AG04450 (cell line): Measurements from ENCODE around the gene ZG16. TPM values are rescaled to one million over a fixed set of nuclear protein-coding genes. Genes with fewer than 3 reads are reported as not detected.

Experiments used
- CTCF ChIA-PET: fragments of 300-600, 350-600 bp; formaldehyde crosslinking; extraction: SDS; loops from one replicate; lab custom pipeline; 2022; ENCODE audit warnings: antibody characterized with exemption, inconsistent platforms; lab: Charles Lee
- POLR2A ChIA-PET: fragments of 350-600 bp; formaldehyde crosslinking; extraction: SDS; loops from one replicate; lab custom pipeline; 2021; ENCODE audit warnings: antibody characterized with exemption, inconsistent platforms; lab: Yijun Ruan, JAX
- DNase-seq: peaks from one replicate; pipeline ENCODE4 v3.0.0-alpha.2; 2011; ENCODE audit warnings: low read depth, low spot score
- H3K27ac ChIP-seq: one replicate; pipeline ENCODE4 v1.5.1; 2012; ENCODE audit warnings: low read depth, low read length, control low read depth
- H3K27me3 ChIP-seq: one replicate; pipeline ENCODE4 v1.6.0; 2012; ENCODE audit warnings: low read length; ENCODE audit not compliant: control insufficient read depth, insufficient read depth
- H3K4me3 ChIP-seq: 2 replicates; pipeline ENCODE4 v1.5.1; 2011; ENCODE audit warnings: mild to moderate bottlenecking, low read depth, low read length, control low read depth
- H3K9me3 ChIP-seq: 2 replicates; pipeline ENCODE4 v1.5.1; 2012; ENCODE audit warnings: low read length; ENCODE audit not compliant: control insufficient read depth, insufficient read depth
- polyA plus RNA-seq: library from polyadenylated mRNA; depleted of rRNA; stranded (reverse); fragments of >200 nt; gene quantifications from 2 replicates; pipeline ENCODE4 v1.2.3, GENCODE V29; 2011
- TF ChIP-seq, protein P1 (sequence below): IDR thresholded peaks from 2 replicates; pipeline ENCODE4 v1.5.1; 2011; ENCODE audit warnings: low read depth, low read length, control low read depth, inconsistent platforms

Gene ZG16
- polyA plus RNA-seq, 1 experiment = not detected

DNA sequence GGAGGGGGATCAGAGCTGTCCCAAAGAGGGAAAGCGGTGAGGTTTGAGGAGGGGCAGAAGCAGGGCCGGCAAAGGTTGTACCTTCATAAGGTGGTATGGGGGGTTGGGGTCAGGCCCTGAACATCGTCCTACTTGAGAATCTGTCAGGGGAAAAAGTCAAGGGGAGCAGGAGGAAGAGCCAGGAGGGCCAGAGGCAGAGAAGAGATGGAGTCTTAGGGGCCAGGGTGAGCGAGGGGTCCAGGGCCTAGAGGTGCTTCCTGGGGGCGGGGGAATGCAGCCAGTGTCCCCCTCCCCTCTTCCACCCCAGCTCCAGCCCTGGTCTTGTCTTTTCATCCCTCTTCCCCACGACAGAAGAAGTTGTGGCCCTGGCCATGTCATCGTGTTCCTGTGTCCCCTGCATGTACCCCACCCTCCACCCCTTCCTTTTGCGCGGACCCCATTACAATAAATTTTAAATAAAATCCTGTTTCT is 32.7 kb downstream of the ZG16 start:
- no peaks in the 10 kb centered on the region for H3K9me3 ChIP-seq
- ChIA-PET POLR2A (interaction anchor here (1.0 to 1.1 kb wide), 2 partner anchors 15 to 255 kb away, joined by 3 read pairs; partner anchors contain the start of gene ALDOA), CTCF (interaction anchor here (1.0 kb wide), 1 partner anchor 37 kb away, joined by 3 read pairs; no protein-coding TSS in a partner anchor)
- TF ChIP-seq, protein P1, sequence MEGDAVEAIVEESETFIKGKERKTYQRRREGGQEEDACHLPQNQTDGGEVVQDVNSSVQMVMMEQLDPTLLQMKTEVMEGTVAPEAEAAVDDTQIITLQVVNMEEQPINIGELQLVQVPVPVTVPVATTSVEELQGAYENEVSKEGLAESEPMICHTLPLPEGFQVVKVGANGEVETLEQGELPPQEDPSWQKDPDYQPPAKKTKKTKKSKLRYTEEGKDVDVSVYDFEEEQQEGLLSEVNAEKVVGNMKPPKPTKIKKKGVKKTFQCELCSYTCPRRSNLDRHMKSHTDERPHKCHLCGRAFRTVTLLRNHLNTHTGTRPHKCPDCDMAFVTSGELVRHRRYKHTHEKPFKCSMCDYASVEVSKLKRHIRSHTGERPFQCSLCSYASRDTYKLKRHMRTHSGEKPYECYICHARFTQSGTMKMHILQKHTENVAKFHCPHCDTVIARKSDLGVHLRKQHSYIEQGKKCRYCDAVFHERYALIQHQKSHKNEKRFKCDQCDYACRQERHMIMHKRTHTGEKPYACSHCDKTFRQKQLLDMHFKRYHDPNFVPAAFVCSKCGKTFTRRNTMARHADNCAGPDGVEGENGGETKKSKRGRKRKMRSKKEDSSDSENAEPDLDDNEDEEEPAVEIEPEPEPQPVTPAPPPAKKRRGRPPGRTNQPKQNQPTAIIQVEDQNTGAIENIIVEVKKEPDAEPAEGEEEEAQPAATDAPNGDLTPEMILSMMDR = no peak
- no peaks in the 10 kb centered on the region for H3K27me3 ChIP-seq
- H3K4me3 ChIP-seq = no peak overlapping the region; the same call in 1 of the 2 replicates
- peak overlapping the region; percentile 31 for H3K27ac ChIP-seq
- no peak for DNase-seq

DNA sequence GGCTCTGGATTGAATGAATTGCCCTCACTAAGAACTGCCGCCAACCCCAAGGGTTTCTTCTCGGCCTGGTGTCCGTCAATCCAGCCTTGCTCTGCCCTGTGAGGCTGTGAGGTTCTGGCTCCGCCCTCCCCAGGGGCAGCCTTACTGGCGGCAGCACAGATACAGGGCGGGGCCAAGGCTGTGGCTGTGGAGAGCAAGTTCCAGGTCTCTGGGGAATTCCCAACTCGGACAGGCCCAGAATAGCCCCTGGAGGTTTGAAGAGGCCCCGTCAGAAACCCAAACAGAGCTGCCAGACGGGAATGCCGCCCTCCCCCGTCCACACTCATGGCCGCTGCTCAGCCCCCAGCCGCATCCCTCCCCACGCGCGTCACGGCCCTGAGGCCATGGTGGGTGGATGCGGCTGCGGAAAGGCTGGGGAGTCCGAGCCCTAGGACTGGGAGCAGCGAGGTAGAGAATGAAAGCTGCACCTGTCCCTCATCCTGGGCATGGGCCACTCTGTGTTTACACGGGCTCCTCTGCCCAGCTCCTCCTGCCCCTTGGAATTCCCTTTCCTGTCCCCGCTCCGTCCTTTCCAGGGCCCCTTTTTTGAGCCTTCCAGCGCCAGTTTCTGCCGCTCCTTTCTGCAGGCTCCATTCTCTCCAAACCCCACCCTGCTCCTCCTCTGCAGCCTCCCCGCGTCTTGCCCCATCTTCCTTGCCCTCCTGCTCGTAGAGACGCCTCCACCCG is 33.3 kb downstream of the ZG16 start:
- Histone ChIP-seq H3K27me3 (no peaks in the 10 kb centered on the region), H3K4me3 (peak overlapping the region; percentile 75), H3K27ac (peak overlapping the region; percentile 84), H3K9me3 (no peaks in the 10 kb centered on the region; the same call in 1 of the 2 replicates)
- POLR2A ChIA-PET = interaction anchor here (0.6 to 1.9 kb wide), 6 partner anchors 9 to 254 kb away, joined by 3 to 11 read pairs (median 4); partner anchors contain the start of genes ALDOA and MVP
- DNase-seq = peak; percentile 95
- TF ChIP-seq, protein P1 = no peak; the same call in 1 of the 2 replicates
- CTCF ChIA-PET = interaction anchor here (2.5 kb wide), 1 partner anchor 37 kb away, joined by 9 read pairs; no protein-coding TSS in a partner anchor

DNA sequence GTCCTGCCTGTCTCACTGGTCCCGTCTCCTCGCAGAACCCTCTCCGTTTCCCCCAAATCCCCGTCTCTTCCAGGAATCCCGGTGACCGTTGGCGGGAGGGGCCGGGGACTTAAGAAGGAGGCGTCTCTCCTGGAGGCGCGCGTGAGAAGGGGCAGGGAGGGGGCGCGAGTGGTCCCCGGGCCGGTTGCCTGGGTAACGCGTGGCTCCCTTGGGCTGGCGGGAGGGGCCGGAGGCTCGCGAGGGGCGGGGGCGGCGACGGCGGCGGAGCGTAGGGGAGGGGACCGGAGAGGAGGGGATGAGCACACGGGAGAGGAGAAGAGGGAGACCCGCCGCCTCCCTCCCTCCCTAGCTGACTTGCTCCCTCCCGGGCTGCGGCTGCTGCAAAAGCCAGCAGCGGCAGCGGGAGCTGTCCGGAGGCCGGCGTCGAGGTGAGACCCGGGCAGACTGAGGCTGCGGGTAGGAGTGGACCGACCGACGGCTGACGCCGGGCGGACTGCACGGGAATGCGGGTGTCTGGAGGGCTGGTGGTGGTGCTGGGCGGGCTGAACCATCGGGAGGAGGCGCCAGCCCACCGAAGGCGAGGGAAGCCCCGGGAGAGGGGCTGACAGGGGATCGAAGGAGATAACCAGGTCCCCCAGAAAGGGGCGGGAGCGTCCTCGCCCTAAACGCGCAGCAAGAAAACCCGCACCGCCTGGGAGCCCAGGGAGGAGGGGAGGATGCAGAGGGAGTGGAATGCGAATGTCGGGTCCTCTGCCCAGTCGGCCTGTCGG is 34.0 kb downstream of the ZG16 start, which contains the start of gene PRRT2:
Gene PRRT2 (plus strand): TSS at position 298 of the 770 bp plus-strand sequence. CDS start 862 bp downstream, outside the sequence.
- TF ChIP-seq, protein P1 = no peak
- POLR2A ChIA-PET = interaction anchor here (0.6 to 1.9 kb wide), 6 partner anchors 8 to 253 kb away, joined by 3 to 11 read pairs (median 4); partner anchors contain the start of genes ALDOA, KIF22 and MVP

DNA sequence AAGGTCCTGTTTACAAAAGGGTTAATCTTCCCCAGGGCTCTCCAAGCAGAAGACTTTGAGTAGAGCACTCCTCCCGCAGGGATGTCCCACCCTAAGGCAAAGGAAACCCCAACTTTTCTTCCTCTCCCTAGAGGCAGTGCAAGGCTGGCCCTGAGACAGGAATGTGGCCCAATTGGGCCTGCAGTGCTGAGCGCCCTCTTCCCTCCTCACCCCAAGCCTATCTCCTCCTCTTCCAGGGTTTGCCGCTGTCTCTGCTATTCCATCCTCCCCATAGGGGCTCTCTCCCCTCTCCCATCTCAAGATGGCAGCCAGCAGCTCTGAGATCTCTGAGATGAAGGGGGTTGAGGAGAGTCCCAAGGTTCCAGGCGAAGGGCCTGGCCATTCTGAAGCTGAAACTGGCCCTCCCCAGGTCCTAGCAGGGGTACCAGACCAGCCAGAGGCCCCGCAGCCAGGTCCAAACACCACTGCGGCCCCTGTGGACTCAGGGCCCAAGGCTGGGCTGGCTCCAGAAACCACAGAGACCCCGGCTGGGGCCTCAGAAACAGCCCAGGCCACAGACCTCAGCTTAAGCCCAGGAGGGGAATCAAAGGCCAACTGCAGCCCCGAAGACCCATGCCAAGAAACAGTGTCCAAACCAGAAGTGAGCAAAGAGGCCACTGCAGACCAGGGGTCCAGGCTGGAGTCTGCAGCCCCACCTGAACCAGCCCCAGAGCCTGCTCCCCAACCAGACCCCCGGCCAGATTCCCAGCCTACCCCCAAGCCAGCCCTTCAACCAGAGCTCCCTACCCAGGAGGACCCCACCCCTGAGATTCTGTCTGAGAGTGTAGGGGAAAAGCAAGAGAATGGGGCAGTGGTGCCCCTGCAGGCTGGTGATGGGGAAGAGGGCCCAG is 34.9 kb downstream of the ZG16 start:
- Histone ChIP-seq H3K9me3 (no peaks in the 10 kb centered on the region; the same call in 1 of the 2 replicates), H3K4me3 (peak overlapping the region; percentile 75), H3K27ac (no peak overlapping the region), H3K27me3 (no peaks in the 10 kb centered on the region)
- TF ChIP-seq, protein P1 = no peak
- ChIA-PET CTCF (interaction anchor here (2.5 kb wide), 1 partner anchor 35 kb away, joined by 9 read pairs; no protein-coding TSS in a partner anchor), POLR2A (interaction anchor here (1.0 to 1.9 kb wide), 2 partner anchors 13 to 23 kb away, joined by 3 to 4 read pairs; partner anchors contain the start of gene KIF22)
- DNase-seq = no peak

More for the DNA sequence above, 34.0 kb downstream of the ZG16 start, which contains the start of gene PRRT2:
- CTCF ChIA-PET = interaction anchor here (2.5 kb wide), 1 partner anchor 36 kb away, joined by 9 read pairs; no protein-coding TSS in a partner anchor
- Histone ChIP-seq H3K27ac (peak within 1 kb of the TSS; percentile 84), H3K27me3 (no peaks in the 10 kb centered on the region), H3K4me3 (peak within 1 kb of the TSS; percentile 75), H3K9me3 (no peaks in the 10 kb centered on the region; the same call in 1 of the 2 replicates)
- DNase-seq = no peak
